Immature natural killer cell (primary cell): ENCODE measurements around the gene NLRC5. TPM values are rescaled to one million over a fixed set of nuclear protein-coding genes. Genes with fewer than 3 reads are reported as not detected.
"Not testable (repeated sequence)": the region's sequence is repeated elsewhere in the genome, so short reads cannot be mapped to it uniquely, and the experiment has no call there.

Experiments used
- DNase-seq, 3 donors: peaks; one replicate each; pipeline ENCODE4 v3.0.0; 2022; ENCODE audit warnings: mixed read lengths in 1 of 3
- H3K27ac Mint-ChIP-seq, 6 donors: one replicate each; pipeline ENCODE4 v1.8.0; 2020; ENCODE audit warnings: mixed read lengths in 6 of 6, mild to moderate bottlenecking in 5 of 6, inconsistent platforms in 4 of 6, moderate library complexity in 3 of 6
- H3K27me3 Mint-ChIP-seq, 3 donors: one replicate each; pipeline ENCODE4 v1.8.0; 2020 to 2021; ENCODE audit warnings: low read depth in 3 of 3, mild to moderate bottlenecking in 3 of 3, mixed read lengths in 3 of 3, moderate library complexity in 3 of 3, inconsistent platforms in 1 of 3
- H3K36me3 Mint-ChIP-seq, 3 donors: one replicate each; pipeline ENCODE4 v1.8.0; 2020; ENCODE audit warnings: mixed read lengths in 3 of 3, inconsistent platforms in 2 of 3, mild to moderate bottlenecking in 2 of 3
- H3K4me1 Mint-ChIP-seq, 2 donors: one replicate each; pipeline ENCODE4 v1.8.0; 2020; ENCODE audit warnings: inconsistent platforms in 2 of 2, mild to moderate bottlenecking in 2 of 2, mixed read lengths in 2 of 2, moderate library complexity in 1 of 2
- H3K4me3 Mint-ChIP-seq, 5 donors: one replicate each; pipeline ENCODE4 v1.8.0; 2020; ENCODE audit warnings: mild to moderate bottlenecking in 5 of 5, mixed read lengths in 5 of 5, inconsistent platforms in 3 of 5, moderate library complexity in 3 of 5
- H3K9me3 Mint-ChIP-seq, 6 donors: one replicate each; pipeline ENCODE4 v1.8.0; 2020; ENCODE audit warnings: mild to moderate bottlenecking in 6 of 6, mixed read lengths in 6 of 6, inconsistent platforms in 4 of 6, moderate library complexity in 3 of 6
- polyA plus RNA-seq, 3 donors: library from polyadenylated mRNA; unstranded; fragments of 300-500 nt; fragmentation: Illumina TruSeq; gene quantifications; one replicate each; pipeline ENCODE4 v1.2.3, GENCODE V29; 2021

NLRC5 gene
- polyA plus RNA-seq, 3 donors from 2014 or later: 18.2 to 151 (median 32.8) TPM

- not testable (repeated sequence) for H3K27me3 Mint-ChIP-seq, DNase-seq, H3K9me3 Mint-ChIP-seq
- H3K36me3 Mint-ChIP-seq: peaks cover 13 to 32% (median 16%) of the 10 kb centered on the region in 3 donors
- H3K27ac Mint-ChIP-seq: peak overlapping the region in 5 of 6 donors; percentile 63 to 96 (median 94)
- H3K4me3 Mint-ChIP-seq: peak overlapping the region; percentile 21 to 100 (median 95)
- peaks cover 91 to 96% of the 10 kb centered on the region in 2 donors for H3K4me1 Mint-ChIP-seq
These were observed 3.1 kb downstream of the NLRC5 start for GRCh38 chr16:56992431-56992830.

GRCh38 chr16:56993204-56993603 lies 3.8 kb downstream of the NLRC5 start:
- H3K27ac Mint-ChIP-seq: peak overlapping the region; percentile 68 to 97 (median 84)
- H3K9me3 Mint-ChIP-seq: no peaks in the 10 kb centered on the region
- H3K4me1 Mint-ChIP-seq: peaks cover 90 to 96% of the 10 kb centered on the region in 2 donors
- peaks cover 2 to 9% (median 4%) of the 10 kb centered on the region in 3 donors for H3K27me3 Mint-ChIP-seq
- H3K36me3 Mint-ChIP-seq: peaks cover 13 to 32% (median 16%) of the 10 kb centered on the region in 3 donors
- DNase-seq: no peak
- peak overlapping the region; percentile 52 to 72 (median 58) for H3K4me3 Mint-ChIP-seq

- Mint-ChIP-seq H3K4me3 (peak overlapping the region; percentile 26 to 72 (median 55)), H3K27ac (peak overlapping the region; percentile 68 to 97 (median 84)), H3K27me3 (peaks cover 2 to 7% (median 3%) of the 10 kb centered on the region in 3 donors), H3K9me3 (no peaks in the 10 kb centered on the region), H3K4me1 (peaks cover 90 to 96% of the 10 kb centered on the region in 2 donors), H3K36me3 (peaks cover 13 to 32% (median 16%) of the 10 kb centered on the region in 3 donors)
- DNase-seq: no peak
These were observed 5.0 kb downstream of the NLRC5 start for GRCh38 chr16:56994311-56994710.

GRCh38 chr16:56995136-56995805 lies 5.9 kb downstream of the NLRC5 start:
- DNase-seq: no peak
- H3K27ac Mint-ChIP-seq: peak overlapping the region; percentile 68 to 97 (median 84)
- H3K9me3 Mint-ChIP-seq: no peaks in the 10 kb centered on the region
- peaks cover 95 to 100% of the 10 kb centered on the region in 2 donors for H3K4me1 Mint-ChIP-seq
- H3K27me3 Mint-ChIP-seq: peaks cover 0 to 5% (median 0%) of the 10 kb centered on the region in 3 donors
- H3K36me3 Mint-ChIP-seq: peaks cover 13 to 32% (median 16%) of the 10 kb centered on the region in 3 donors
- H3K4me3 Mint-ChIP-seq: peak overlapping the region; percentile 44 to 72 (median 56)

- Mint-ChIP-seq H3K4me3 (peak overlapping the region; percentile 4 to 58 (median 33)), H3K9me3 (no peaks in the 10 kb centered on the region), H3K27ac (peak overlapping the region; percentile 89 to 97 (median 94)), H3K36me3 (peaks cover 6 to 20% (median 8%) of the 10 kb centered on the region in 3 donors), H3K4me1 (peaks cover 95 to 100% of the 10 kb centered on the region in 2 donors), H3K27me3 (peaks cover 0 to 4% (median 0%) of the 10 kb centered on the region in 3 donors)
- no peak for DNase-seq
These were observed 7.9 kb downstream of the NLRC5 start for GRCh38 chr16:56997264-56997663.

- Mint-ChIP-seq H3K4me1 (peaks cover 95 to 100% of the 10 kb centered on the region in 2 donors), H3K4me3 (peak overlapping the region in 4 of 5 donors; percentile 22 to 86 (median 43)), H3K27me3 (peaks cover 0 to 4% (median 0%) of the 10 kb centered on the region in 3 donors), H3K27ac (peak overlapping the region; percentile 91 to 98 (median 96)), H3K36me3 (peaks cover 5 to 18% (median 5%) of the 10 kb centered on the region in 3 donors), H3K9me3 (no peaks in the 10 kb centered on the region)
- no peak for DNase-seq
These were observed 8.6 kb downstream of the NLRC5 start for GRCh38 chr16:56997931-56998330.

- H3K4me1 Mint-ChIP-seq: peaks cover 95 to 100% of the 10 kb centered on the region in 2 donors
- peak overlapping the region; percentile 91 to 98 (median 96) for H3K27ac Mint-ChIP-seq
- peaks cover 0 to 4% (median 0%) of the 10 kb centered on the region in 3 donors for H3K27me3 Mint-ChIP-seq
- H3K36me3 Mint-ChIP-seq: peaks cover under 1 to 15% (median under 1%) of the 10 kb centered on the region in 3 donors
- DNase-seq: no peak
- H3K4me3 Mint-ChIP-seq: peak overlapping the region in 2 of 5 donors; percentile 68 to 86
- no peaks in the 10 kb centered on the region for H3K9me3 Mint-ChIP-seq
These were observed 9.0 kb downstream of the NLRC5 start for GRCh38 chr16:56998352-56998751.

GRCh38 chr16:56998861-56999260 lies 9.5 kb downstream of the NLRC5 start:
- Mint-ChIP-seq H3K4me3 (peak overlapping the region in 4 of 5 donors; percentile 56 to 86 (median 68)), H3K9me3 (no peaks in the 10 kb centered on the region), H3K27me3 (peaks cover 0 to 4% (median 0%) of the 10 kb centered on the region in 3 donors), H3K27ac (peak overlapping the region; percentile 91 to 98 (median 96)), H3K4me1 (peaks cover 95 to 100% of the 10 kb centered on the region in 2 donors), H3K36me3 (peaks cover 2 to 15% (median 3%) of the 10 kb centered on the region in 3 donors)
- no peak for DNase-seq

- H3K4me3 Mint-ChIP-seq: peak overlapping the region; percentile 62 to 86 (median 68)
- peaks cover 3 to 15% (median 9%) of the 10 kb centered on the region in 3 donors for H3K36me3 Mint-ChIP-seq
- H3K27ac Mint-ChIP-seq: peak overlapping the region; percentile 91 to 98 (median 96)
- peaks cover 0 to 4% (median 0%) of the 10 kb centered on the region in 3 donors for H3K27me3 Mint-ChIP-seq
- H3K9me3 Mint-ChIP-seq: no peaks in the 10 kb centered on the region
- H3K4me1 Mint-ChIP-seq: peaks cover 95 to 100% of the 10 kb centered on the region in 2 donors
- peak; percentile 30 to 42 (median 37) for DNase-seq
These were observed 10.3 kb downstream of the NLRC5 start for GRCh38 chr16:56999409-57000270.

- H3K27me3 Mint-ChIP-seq: peaks cover 0 to 4% (median 0%) of the 10 kb centered on the region in 3 donors
- peak overlapping the region; percentile 62 to 86 (median 72) for H3K4me3 Mint-ChIP-seq
- no peaks in the 10 kb centered on the region for H3K9me3 Mint-ChIP-seq
- peak in 1 of 3 donors; percentile 38 for DNase-seq
- peaks cover 3 to 20% (median 9%) of the 10 kb centered on the region in 3 donors for H3K36me3 Mint-ChIP-seq
- peak overlapping the region; percentile 91 to 98 (median 96) for H3K27ac Mint-ChIP-seq
- peaks cover 94 to 100% of the 10 kb centered on the region in 2 donors for H3K4me1 Mint-ChIP-seq
These were observed 11.1 kb downstream of the NLRC5 start for GRCh38 chr16:57000271-57001025.

- H3K4me3 Mint-ChIP-seq: peak overlapping the region; percentile 62 to 86 (median 72)
These were observed 11.8 kb downstream of the NLRC5 start for GRCh38 chr16:57001026-57001679.

More at GRCh38 chr16:57001026-57001679, 11.8 kb downstream of the NLRC5 start:
- Mint-ChIP-seq H3K27ac (peak overlapping the region; percentile 91 to 98 (median 96)), H3K36me3 (peaks cover 3 to 20% (median 9%) of the 10 kb centered on the region in 3 donors), H3K9me3 (no peaks in the 10 kb centered on the region), H3K27me3 (peaks cover 0 to 4% (median 0%) of the 10 kb centered on the region in 3 donors), H3K4me1 (peaks cover 93 to 100% of the 10 kb centered on the region in 2 donors)
- DNase-seq: no peak
